ENCODE results near the gene SSX2IP. TPM values are rescaled to one million over a fixed set of nuclear protein-coding genes. Genes with fewer than 3 reads are reported as not detected.

SSX2IP gene
- total and polyA plus RNA-seq, 2 experiments from 2014 or later, result 23.2 to 28.4 TPM

GRCh38 chr1:84653130-84653677, 37.1 kb downstream of the SSX2IP start:
- Histone ChIP-seq H3K36me3 (ENCODE audit: insufficient read depth) (peaks cover 10% of the 10 kb centered on the region; the same call in 1 of the 2 replicates), H3K4me3 (no peak overlapping the region), H2AFZ (no peak overlapping the region), H3F3A (replicated peaks; ENCODE audit: low read depth) (no peaks in the 10 kb centered on the region), H3K4me1 (ENCODE audit: insufficient read depth) (no peaks in the 10 kb centered on the region), H3K27me3 (ENCODE audit: insufficient read depth) (no peaks in the 10 kb centered on the region), H3K4me2 (no peak overlapping the region), H3K27ac (ENCODE audit: low read depth) (no peak overlapping the region), H3K9me2 (ENCODE audit: insufficient read depth) (no peaks in the 10 kb centered on the region), H4K20me1 (replicated peaks; ENCODE audit: insufficient read depth) (no peaks in the 10 kb centered on the region), H3K79me2 (replicated peaks; ENCODE audit: insufficient read depth) (no peaks in the 10 kb centered on the region)
- TF ChIP-seq ZNF114 (CRISPR knock-in tag; IDR thresholded peaks at IDR 0.05) (no peak), JUNB (IDR thresholded peaks at IDR 0.05; ENCODE audit: unreplicated experiment) (no peak), EZH2 (IDR thresholded peaks at IDR 0.05; ENCODE audit: low read depth, unreplicated experiment) (no peak), REST (IDR thresholded peaks at IDR 0.05; ENCODE audit: unreplicated experiment) (no peak), CREB1 (CRISPR knock-in tag; IDR thresholded peaks at IDR 0.05; ENCODE audit: low read depth) (no peak), STAT1 (IDR thresholded peaks at IDR 0.05; ENCODE audit: unreplicated experiment) (no peak), ZNF462 (CRISPR knock-in tag; IDR thresholded peaks at IDR 0.05) (no peak), CTCF (conservative IDR thresholded peaks at IDR 0.05; ENCODE audit: low read depth in 2 of 2) (peak; percentile 27 to 35; a peak in 2 of 4 replicates)
- Mint-ChIP-seq H3K27ac (no peak overlapping the region), H3K9me3 (no peaks in the 10 kb centered on the region), H3K36me3 (ENCODE audit: low read depth) (peaks cover 55% of the 10 kb centered on the region), H3K27me3 (ENCODE audit: insufficient read depth, low read depth, poor library complexity) (no peaks in the 10 kb centered on the region), H3K4me3 (no peak overlapping the region), H3K4me1 (no peaks in the 10 kb centered on the region)
- peak; percentile 13 for DNase-seq (ENCODE audit: low spot score)
- peak; percentile 39; the same call in 1 of the 3 replicates for ATAC-seq
